ENCODE results near the gene RAP1GAP2.

GRCh38 chr17:2929881-2930533, 133.8 kb downstream of the RAP1GAP2 start:
- no peak for TF ChIP-seq POLR2A (IDR thresholded peaks at IDR 0.05)
- TF ChIP-seq CTCF (IDR thresholded peaks at IDR 0.05) = peak in 5 of 6 experiments; percentile 45 to 65 (median 59)

Measured in Peyer's patch (tissue), 4 donors.